Hematopoietic multipotent progenitor cell treated with erythropoietin and hydrocortisone succinate and interleukin-3 and kit ligand, for 15 days (in vitro differentiated cells): ENCODE data around the gene VGF.
"Not testable (repeated sequence)": the region's sequence is repeated elsewhere in the genome, so short reads cannot be mapped to it uniquely, and the experiment has no call there.

ENCODE experiments used
- DNase-seq: peaks from one replicate; pipeline ENCODE4 v3.0.0-alpha.2; 2015; ENCODE audit warnings: low spot score

VGF gene

GRCh38 chr7:101134399-101134980 is 30.9 kb downstream of the VGF start:
- no peak for DNase-seq

GRCh38 chr7:101133621-101134398 is 31.6 kb downstream of the VGF start:
- DNase-seq, result no peak

DNA sequence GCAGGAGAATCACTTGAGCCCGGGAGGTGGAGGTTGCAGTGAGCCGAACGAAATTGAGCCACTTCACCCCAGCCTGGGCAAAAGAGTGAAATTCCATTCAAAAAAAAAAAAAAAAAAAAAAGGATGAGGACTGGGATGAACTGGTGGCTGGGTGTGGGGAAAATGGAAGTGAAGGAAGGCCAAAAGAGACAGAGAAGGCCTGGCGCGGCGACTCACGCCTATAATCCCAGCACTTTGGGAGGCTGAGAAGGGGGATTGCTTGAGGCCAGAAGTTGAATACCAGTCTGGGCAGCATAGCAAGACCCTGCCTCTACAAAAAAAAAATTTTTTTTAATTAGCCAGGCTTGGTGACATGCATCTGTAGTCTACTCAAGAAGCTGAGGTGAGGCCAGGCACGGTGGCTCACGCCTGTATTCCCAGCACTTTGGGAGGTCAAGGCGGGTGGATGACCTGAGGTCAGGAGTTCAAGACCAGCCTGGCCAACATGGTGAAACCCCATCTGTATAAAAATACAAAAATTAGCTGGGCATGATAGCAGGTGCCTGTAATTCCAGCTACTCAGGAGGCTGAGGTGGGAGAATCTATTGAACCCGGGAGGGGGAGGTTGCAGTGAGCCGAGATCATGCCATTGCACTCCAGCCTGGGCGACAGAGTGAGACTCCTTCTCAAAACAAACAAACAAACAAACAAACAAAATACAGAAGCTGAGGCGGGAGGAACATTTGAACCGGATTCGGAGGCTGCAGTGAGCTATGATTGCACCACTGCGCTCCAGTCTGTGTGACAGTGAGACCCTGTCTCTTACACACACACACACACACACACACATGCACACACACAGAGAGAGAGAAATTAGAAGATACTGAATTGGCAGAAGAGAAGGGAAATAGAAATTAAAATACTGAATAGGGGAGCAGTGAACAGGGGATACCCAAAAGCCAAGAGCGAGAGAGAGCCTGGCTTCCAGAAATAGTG is 32.5 kb downstream of the VGF start:
- not testable (repeated sequence) for DNase-seq

GRCh38 chr7:101129603-101130117 is 35.7 kb downstream of the VGF start:
- DNase-seq, result no peak

- DNase-seq, result no peak
Observed at GRCh38 chr7:101128040-101128834, 37.1 kb downstream of the VGF start.

DNA sequence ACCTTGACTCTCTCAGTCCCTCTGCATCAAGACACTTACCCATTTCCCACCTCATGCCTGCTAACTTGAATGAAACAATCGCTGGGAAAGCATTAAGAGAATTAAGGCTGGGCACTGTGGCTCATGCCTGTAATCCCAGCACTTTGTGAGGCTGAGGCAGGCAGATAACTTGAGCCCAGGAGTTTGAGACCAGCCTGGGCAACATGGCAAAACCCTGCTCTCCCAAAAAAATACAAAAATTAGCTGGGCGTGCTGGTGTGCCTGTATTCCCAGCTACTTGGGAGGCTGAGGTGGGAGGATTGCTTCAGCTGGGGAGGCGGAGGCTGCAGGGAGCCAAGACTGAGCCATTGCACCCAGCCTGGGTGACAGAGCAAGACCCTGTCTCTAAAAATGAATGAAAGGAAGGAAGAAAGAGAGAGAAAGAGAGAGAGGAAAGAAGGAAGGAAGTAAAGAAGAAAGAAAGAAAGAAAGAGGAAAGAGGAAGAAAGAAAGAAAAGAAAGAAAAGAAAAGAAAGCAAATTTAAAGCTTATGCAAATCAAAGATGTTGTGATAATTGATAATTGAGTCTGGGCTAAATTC is 37.8 kb downstream of the VGF start:
- DNase-seq, result no peak

GRCh38 chr7:101126651-101127459 is 38.5 kb downstream of the VGF start, which contains the start of gene SERPINE1:
Gene SERPINE1 (plus strand): TSS chr7:101127104. CDS start chr7:101128394, 1,290 bp downstream.
- peak; percentile 29 for DNase-seq

DNA sequence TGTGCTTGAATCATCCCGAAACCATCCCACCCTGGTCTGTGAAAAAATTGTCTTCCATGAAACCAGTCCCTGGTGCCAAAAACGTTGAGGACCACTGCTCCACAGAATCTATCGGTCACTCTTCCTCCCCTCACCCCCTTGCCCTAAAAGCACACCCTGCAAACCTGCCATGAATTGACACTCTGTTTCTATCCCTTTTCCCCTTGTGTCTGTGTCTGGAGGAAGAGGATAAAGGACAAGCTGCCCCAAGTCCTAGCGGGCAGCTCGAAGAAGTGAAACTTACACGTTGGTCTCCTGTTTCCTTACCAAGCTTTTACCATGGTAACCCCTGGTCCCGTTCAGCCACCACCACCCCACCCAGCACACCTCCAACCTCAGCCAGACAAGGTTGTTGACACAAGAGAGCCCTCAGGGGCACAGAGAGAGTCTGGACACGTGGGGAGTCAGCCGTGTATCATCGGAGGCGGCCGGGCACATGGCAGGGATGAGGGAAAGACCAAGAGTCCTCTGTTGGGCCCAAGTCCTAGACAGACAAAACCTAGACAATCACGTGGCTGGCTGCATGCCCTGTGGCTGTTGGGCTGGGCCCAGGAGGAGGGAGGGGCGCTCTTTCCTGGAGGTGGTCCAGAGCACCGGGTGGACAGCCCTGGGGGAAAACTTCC is 39.2 kb downstream of the VGF start:
- DNase-seq, result no peak

DNA sequence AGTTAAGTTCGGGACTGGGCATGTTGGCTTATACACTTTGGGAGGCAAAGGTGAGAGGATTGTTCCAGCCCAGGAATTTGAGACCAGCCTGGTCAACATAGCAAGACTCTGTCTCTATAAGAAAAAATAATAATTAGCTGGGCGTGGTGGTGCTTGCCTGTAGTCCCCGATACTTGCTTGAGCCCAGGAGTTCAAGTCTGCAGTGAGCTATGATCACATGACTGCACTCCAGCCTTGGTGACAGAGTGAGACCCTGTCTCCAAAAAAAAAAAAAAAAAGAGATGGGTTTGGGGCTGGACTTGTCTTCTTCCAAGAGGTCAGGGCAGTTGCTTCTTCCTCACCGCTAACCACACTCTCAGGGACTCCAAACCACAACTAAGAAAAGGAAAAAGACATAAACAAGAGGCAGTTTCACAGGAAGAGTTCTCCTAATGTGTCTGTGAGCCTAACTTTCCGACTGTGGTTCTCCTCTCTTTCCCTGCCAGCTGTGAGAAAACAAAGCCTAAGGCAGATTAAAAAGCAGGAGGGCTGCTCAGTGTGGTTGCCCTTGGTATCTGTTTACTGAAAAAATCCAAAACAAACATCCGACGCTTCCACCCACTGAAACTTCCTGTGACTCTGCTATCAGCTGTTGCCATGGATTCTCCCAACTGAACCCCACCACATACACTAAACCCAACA is 40.9 kb downstream of the VGF start:
- DNase-seq, result no peak

DNA sequence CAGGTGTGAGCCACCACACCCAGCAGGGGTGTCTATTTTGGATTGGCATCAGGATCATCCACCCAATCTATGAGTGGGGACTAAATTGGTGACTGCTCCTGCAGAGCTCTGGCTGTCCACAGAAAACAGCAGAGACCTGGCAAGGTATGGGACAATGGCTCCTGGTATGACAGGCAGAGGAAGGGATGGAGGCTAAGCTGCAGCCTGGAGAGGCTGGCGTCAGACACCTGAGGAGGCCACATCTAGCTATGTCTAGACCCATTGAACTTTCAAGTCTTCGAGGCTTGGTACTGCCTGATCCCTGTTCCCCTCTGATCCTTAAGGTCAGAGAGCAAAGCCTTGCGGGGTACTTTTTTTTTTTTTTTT is 41.7 kb downstream of the VGF start:
- DNase-seq, result no peak

GRCh38 chr7:101122933-101123702 is 42.3 kb downstream of the VGF start:
- no peak for DNase-seq

DNA sequence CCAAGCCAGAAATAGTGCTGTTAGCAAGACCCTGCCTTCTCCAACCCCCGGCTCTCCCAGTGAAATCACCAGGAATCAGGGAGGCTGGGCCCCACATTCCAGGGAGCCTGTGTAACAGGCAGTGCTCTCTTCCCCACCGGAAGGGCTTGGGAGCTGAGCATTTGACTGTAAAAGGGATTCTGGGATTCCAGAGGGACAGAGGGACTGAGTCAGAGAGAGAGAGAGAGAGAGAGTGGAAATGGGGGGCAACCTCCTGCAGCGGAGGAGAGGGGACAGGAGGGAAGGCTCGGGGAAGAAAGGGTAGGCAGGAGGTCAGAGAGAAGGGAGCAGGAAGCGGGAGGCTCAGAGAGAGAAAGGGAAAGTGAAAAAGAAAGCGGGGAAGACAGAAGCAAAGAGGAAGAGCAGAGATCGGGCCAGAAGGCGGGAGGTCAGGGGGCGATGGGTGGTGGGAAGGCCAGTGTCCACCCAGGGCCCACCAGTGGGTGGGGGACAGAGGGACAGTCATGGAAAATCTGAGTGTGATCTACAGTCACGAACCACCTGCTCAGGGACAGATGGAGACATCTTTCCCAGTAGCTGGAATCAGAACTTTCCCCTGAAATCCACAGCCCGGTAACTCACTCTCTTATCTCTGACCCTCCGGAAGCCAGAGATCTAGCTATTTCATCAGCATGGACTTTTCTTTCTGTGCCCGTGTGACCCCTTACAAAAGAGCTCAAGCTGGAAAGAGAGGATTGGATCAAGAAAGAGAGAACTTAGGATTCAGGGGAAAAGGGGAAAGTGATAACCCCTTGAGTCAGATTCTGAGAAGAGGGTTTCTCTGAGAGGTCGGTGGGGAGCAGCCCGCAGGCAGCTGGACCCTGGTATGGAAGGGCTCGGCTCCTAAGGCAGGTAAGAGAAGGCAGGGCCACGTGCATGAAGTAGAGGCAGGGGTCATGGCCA is 43.1 kb downstream of the VGF start:
- DNase-seq, result no peak

- DNase-seq, result not testable (repeated sequence)
Observed at GRCh38 chr7:101121631-101121990, 43.8 kb downstream of the VGF start.

DNA sequence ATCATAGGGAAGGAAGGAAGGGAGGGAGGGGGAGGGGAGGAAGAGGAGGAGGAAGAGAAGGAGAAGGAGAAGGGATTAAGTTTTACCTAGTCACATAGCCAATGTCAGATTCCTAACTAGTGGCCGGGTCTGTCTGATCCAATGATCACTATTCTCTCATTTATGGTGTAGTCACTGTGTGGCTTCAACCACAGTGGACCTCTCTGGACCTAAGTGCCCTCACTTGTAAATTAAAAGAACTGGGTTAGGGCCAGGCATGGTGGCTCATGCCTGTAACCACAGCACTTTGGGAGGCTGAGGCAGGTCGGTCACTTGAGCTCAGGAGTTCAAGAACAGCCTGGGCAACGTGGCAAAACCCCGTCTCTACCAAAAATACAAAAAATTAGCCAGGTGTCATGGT is 45.1 kb downstream of the VGF start:
- DNase-seq, result no peak

DNA sequence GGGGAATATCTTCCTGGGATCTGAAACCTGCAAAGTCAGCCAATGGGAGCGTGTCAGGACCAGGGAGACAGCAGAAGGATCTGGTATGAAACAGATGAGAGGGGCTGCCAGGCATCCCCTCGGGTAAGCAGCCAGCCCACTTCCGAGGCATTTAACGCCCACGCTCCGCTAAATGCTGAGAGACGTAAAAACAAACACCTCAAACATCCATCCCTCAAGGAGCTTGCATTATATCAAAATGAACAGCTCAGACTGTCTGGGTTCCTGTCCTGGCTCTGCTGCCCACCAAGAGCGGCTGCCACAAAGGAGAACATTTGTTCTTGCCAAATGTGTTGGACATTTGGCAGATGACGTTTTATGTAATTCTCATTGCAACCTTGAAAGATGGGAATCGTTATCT is 45.5 kb downstream of the VGF start:
- DNase-seq, result no peak

- no peak for DNase-seq
Observed at GRCh38 chr7:101118856-101119255, 46.5 kb downstream of the VGF start.

GRCh38 chr7:101116898-101117297 is 48.5 kb downstream of the VGF start:
- no peak for DNase-seq
